Vagina (tissue), 2 donors: ENCODE results near the gene CBFA2T2.
"Not testable (repeated sequence)": the region's sequence is repeated elsewhere in the genome, so short reads cannot be mapped to it uniquely, and the experiment has no call there.

Experiments used
- POLR2A ChIP-seq, 2 donors: fragments of 450-650 bp; IDR thresholded peaks; one replicate each; pipeline ENCODE4 v1.6.1; 2017; ENCODE audit warnings: antibody characterized with exemption in 2 of 2, mild to moderate bottlenecking in 2 of 2, moderate library complexity in 2 of 2
- POLR2AphosphoS5 ChIP-seq, 2 donors: sonication (generic); formaldehyde crosslinking; IDR thresholded peaks; one replicate each; pipeline ENCODE4 v1.9.0; 2017; ENCODE audit warnings: antibody characterized with exemption in 2 of 2, mild to moderate bottlenecking in 2 of 2, low read depth in 1 of 2; ENCODE audit not compliant: insufficient read depth in 1 of 2
- TF ChIP-seq, protein P1 (sequence below), 3 experiments: fragments of 450-650 bp in 2 of 3; fragments of 200-600 bp in 1 of 3; sonication (generic) in 1 of 3; IDR thresholded peaks; one replicate each; pipeline ENCODE4 v1.5.1; 2017 to 2019; ENCODE audit warnings: antibody characterized with exemption in 3 of 3, mild to moderate bottlenecking in 2 of 3, moderate library complexity in 2 of 3

DNA sequence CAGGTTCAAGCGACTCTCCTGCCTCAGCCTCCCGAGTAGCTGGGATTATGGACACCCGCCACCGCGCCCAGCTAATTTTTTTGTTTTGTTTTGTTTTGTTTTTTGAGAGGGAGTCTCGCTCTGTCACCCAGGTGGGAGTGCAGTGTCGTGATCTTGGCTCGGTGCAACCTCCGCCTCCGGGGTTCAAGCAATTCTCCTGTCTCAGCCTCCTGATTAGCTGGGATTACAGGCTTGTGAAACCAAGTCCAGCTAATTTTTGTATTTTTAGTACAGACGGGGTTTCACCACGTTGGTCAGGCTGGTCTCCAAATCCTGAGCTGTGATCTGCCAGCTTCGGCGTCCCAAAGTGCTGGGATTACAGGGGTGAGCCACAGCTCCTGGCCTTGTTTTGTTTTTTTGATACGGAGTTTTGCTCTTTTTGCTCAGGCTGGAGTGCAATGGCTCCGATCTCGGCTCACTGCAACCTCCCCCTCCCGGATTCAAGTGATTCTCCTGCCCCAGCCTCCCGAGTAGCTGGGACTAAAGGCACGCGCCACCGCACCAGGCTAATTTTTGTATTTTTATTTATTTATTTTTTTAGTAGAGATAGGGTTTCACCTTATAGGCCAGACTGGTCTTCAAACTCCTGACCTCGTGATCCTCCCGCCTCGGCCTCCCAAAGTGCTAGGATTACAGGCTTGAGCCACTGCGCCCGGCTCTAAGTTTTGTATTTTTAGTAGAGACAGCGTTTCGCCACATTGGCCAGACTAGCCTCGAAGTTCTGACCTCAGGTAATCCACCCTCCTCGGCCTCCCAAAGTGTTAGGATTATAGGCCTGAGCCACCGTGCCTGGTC, 1.0 kb upstream of the CBFA2T2 start:
- TF ChIP-seq, protein P1, sequence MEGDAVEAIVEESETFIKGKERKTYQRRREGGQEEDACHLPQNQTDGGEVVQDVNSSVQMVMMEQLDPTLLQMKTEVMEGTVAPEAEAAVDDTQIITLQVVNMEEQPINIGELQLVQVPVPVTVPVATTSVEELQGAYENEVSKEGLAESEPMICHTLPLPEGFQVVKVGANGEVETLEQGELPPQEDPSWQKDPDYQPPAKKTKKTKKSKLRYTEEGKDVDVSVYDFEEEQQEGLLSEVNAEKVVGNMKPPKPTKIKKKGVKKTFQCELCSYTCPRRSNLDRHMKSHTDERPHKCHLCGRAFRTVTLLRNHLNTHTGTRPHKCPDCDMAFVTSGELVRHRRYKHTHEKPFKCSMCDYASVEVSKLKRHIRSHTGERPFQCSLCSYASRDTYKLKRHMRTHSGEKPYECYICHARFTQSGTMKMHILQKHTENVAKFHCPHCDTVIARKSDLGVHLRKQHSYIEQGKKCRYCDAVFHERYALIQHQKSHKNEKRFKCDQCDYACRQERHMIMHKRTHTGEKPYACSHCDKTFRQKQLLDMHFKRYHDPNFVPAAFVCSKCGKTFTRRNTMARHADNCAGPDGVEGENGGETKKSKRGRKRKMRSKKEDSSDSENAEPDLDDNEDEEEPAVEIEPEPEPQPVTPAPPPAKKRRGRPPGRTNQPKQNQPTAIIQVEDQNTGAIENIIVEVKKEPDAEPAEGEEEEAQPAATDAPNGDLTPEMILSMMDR (IDR thresholded peaks at IDR 0.05): not testable (repeated sequence)
- TF ChIP-seq POLR2AphosphoS5 (IDR thresholded peaks at IDR 0.05; ENCODE audit: insufficient read depth in 1 of 2, low read depth in 1 of 2); POLR2A (IDR thresholded peaks at IDR 0.05): not testable (repeated sequence)
